Mesenchymal stem cell (in vitro differentiated cells and primary cell): ENCODE results near the gene SPRED2.

ENCODE experiments used
- DNase-seq: peaks from one replicate; pipeline ENCODE4 v3.0.0-alpha.2; 2013
- H2AFZ ChIP-seq: one replicate; pipeline ENCODE4 v1.6.1; 2013; ENCODE audit warnings: low read depth, mild to moderate bottlenecking, control low read depth, inconsistent platforms, low read length, moderate library complexity
- H2AK5ac ChIP-seq: 2 replicates; pipeline ENCODE4 v1.6.1; 2013; ENCODE audit warnings: low read length, moderate library complexity, mild to moderate bottlenecking, inconsistent platforms; ENCODE audit not compliant: severe bottlenecking
- H2BK120ac ChIP-seq: one replicate; pipeline ENCODE4 v1.6.1; 2013; ENCODE audit warnings: low read depth, mild to moderate bottlenecking, inconsistent platforms, low read length, moderate library complexity
- H2BK12ac ChIP-seq, 2 experiments: one replicate each; pipeline ENCODE4 v1.6.1; 2013; ENCODE audit warnings: inconsistent platforms in 2 of 2, low read length in 2 of 2, mild to moderate bottlenecking in 2 of 2, moderate library complexity in 2 of 2, control low read depth in 1 of 2
- H2BK15ac ChIP-seq: one replicate; pipeline ENCODE4 v1.6.1; 2013; ENCODE audit warnings: mild to moderate bottlenecking, low read depth, inconsistent platforms; ENCODE audit not compliant: poor library complexity, severe bottlenecking
- H2BK5ac ChIP-seq: 2 replicates; pipeline ENCODE4 v1.6.1; 2013; ENCODE audit warnings: low read depth, mild to moderate bottlenecking, low read length, control low read depth, inconsistent platforms; ENCODE audit not compliant: poor library complexity, severe bottlenecking
- H3K14ac ChIP-seq, 2 experiments: one replicate each; pipeline ENCODE4 v1.6.1; 2013; ENCODE audit warnings: inconsistent platforms in 2 of 2, low read length in 2 of 2, control low read depth in 1 of 2, mild to moderate bottlenecking in 1 of 2, moderate library complexity in 1 of 2
- H3K18ac ChIP-seq, 2 experiments: one replicate each; pipeline ENCODE4 v1.6.1; 2013; ENCODE audit warnings: inconsistent platforms in 2 of 2, low read length in 2 of 2, control low read depth in 1 of 2, low read depth in 1 of 2, mild to moderate bottlenecking in 1 of 2
- H3K23ac ChIP-seq, 2 experiments: one replicate each; pipeline ENCODE4 v1.6.1; 2013; ENCODE audit warnings: inconsistent platforms in 2 of 2, low read length in 2 of 2, mild to moderate bottlenecking in 2 of 2, moderate library complexity in 2 of 2, control low read depth in 1 of 2
- H3K27ac ChIP-seq: 2 replicates; pipeline ENCODE4 v1.5.1; 2013; ENCODE audit warnings: mild to moderate bottlenecking, moderate library complexity, low read length, control low read depth, inconsistent platforms; ENCODE audit not compliant: poor library complexity, severe bottlenecking
- H3K27me3 ChIP-seq, 2 experiments: 2 replicates each; pipeline versions ENCODE4 v1.6.1 to v1.7.0; 2013; ENCODE audit warnings: low read length in 2 of 2, mild to moderate bottlenecking in 2 of 2, moderate library complexity in 2 of 2, control low read depth in 1 of 2, inconsistent platforms in 1 of 2; ENCODE audit not compliant: control insufficient read depth in 1 of 2, insufficient read depth in 1 of 2
- H3K36me3 ChIP-seq, 2 experiments: 2 replicates each; pipeline versions ENCODE4 v1.6.1 to v1.7.0; 2013; ENCODE audit warnings: low read length in 2 of 2, control low read depth in 1 of 2, inconsistent platforms in 1 of 2, low read depth in 1 of 2, mild to moderate bottlenecking in 1 of 2; ENCODE audit not compliant: insufficient read depth in 2 of 2, control insufficient read depth in 1 of 2
- H3K4ac ChIP-seq, 2 experiments: one replicate each; pipeline ENCODE4 v1.6.1; 2013; ENCODE audit warnings: inconsistent platforms in 2 of 2, low read length in 2 of 2, mild to moderate bottlenecking in 2 of 2, moderate library complexity in 2 of 2, control low read depth in 1 of 2, low read depth in 1 of 2
- H3K4me1 ChIP-seq: 2 replicates; pipeline ENCODE4 v1.6.1; 2013; ENCODE audit warnings: low read depth, low read length, control low read depth; ENCODE audit not compliant: control insufficient read depth, insufficient read depth
- H3K4me2 ChIP-seq: 2 replicates; pipeline ENCODE4 v1.6.1; 2013; ENCODE audit warnings: low read length, mild to moderate bottlenecking, inconsistent platforms; ENCODE audit not compliant: poor library complexity, severe bottlenecking
- H3K4me3 ChIP-seq, 2 experiments: 2 replicates each; pipeline versions ENCODE4 v1.5.1 to v1.7.0; 2013; ENCODE audit warnings: low read length in 2 of 2, mild to moderate bottlenecking in 2 of 2, control low read depth in 1 of 2, low read depth in 1 of 2; ENCODE audit not compliant: insufficient read depth in 1 of 2
- H3K79me1 ChIP-seq: replicated peaks from 2 replicates; pipeline ENCODE4 v1.6.1; 2013; ENCODE audit warnings: mild to moderate bottlenecking, control low read depth, low read length, inconsistent platforms; ENCODE audit not compliant: poor library complexity, severe bottlenecking
- H3K9ac ChIP-seq: 2 replicates; pipeline ENCODE4 v1.7.0; 2013; ENCODE audit warnings: mild to moderate bottlenecking, low read length, moderate library complexity
- H3K9me3 ChIP-seq: 2 replicates; pipeline ENCODE4 v1.7.0; 2013; ENCODE audit warnings: mild to moderate bottlenecking, low read length; ENCODE audit not compliant: control insufficient read depth
- H4K8ac ChIP-seq: one replicate; pipeline ENCODE4 v1.6.1; 2013; ENCODE audit warnings: inconsistent platforms, mild to moderate bottlenecking, low read length, moderate library complexity
- H4K91ac ChIP-seq: one replicate; pipeline ENCODE4 v1.6.1; 2013; ENCODE audit warnings: mild to moderate bottlenecking, low read length, inconsistent platforms
- WGBS: methylation state at CpG from one replicate; pipeline ENCODE4 v1.1.7; 2013; ENCODE audit warnings: mixed read lengths; 5-methylcytosine and 5-hydroxymethylcytosine counted together

SPRED2 gene

DNA sequence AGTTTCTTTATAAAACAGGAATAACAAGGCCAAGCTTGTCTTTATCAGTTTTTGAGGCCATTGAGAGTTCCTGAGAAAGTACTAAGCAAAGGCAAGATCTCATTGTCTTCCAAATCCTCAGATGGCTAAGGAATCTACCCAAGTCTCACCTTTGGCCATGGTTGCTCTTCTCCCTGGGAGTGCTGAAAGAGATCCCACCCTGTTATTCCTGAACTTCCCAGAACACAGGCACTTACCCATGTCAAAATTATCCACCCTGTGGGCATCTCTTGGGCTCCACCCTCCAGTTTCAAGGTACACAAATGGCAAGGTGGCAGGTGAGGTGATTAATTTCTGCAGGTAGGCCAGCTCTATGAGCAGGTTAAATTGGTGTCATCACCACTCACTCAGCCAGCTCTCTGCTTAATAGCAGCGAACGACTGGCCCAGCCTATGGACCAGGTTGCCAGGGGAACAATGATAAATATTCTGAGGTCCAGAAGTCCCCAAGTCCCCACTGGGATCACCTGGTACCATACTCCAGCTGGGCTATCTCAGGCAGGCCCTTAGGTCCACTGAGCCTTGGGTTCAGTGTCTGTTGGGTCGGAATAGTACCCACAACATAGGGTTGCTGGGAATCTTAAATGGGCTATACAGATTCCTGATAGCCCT lies 2.3 kb upstream of the SPRED2 start:
- Histone ChIP-seq H3K4me3 (peak overlapping the region; percentile 11 to 80), H3K14ac (peak overlapping the region in 1 of 2 experiments; percentile 10)

DNA sequence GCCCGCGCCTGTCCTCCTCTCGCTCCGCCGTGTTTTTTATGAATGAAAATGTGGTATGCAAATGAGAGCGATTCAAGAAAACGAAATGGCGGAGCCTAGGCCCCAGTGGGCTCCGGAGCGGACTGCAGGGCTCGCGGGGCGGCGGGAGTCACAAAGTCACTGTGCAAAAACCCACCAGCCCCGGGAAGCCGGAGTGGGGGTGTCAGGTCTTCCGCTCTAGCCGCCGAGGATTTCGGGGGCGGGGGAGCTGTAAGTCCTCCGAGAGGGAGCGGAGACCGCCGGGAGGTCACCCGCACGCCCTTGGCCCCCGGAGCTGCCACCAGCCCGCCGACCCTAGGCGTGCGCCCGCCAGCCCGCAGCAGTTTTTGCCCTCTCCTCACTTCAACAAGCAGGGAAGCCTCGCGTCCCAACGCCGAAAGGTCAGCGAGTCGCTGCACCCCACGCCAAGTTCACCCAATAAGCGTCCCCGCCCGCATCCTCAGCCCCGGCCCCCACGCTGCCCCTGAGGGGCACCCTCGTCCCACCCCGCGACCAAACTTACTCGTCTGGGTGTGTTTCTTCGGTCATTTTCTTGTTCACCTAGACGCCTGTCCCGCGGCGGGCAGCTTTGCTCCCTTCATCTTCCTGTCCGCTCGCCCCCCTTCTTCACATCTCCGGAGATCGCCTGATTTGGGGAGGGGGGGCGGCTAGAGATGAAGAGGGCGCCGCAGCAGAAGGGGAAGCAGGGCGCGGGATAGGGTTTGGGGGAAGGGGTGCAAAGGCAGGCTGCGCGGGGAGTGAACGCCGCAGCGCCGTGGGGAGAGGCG lies 775 bp downstream of the SPRED2 start:
- Histone ChIP-seq H3K9ac (peak overlapping the region; percentile 92), H3K14ac (peak overlapping the region; percentile 82 to 97), H3K79me1 (peaks cover 6% of the 10 kb centered on the region), H2BK120ac (peak overlapping the region; percentile 99), H4K91ac (peak overlapping the region; percentile 94), H2AFZ (no peak overlapping the region), H3K36me3 (no peaks in the 10 kb centered on the region), H3K4ac (peak overlapping the region; percentile 79 to 95), H3K18ac (peak overlapping the region; percentile 93 to 99), H2BK15ac (peak overlapping the region; percentile 92), H3K27ac (peak overlapping the region; percentile 64), H3K4me3 (peak overlapping the region; percentile 89 to 96), H3K4me1 (peaks cover 6% of the 10 kb centered on the region), H3K4me2 (peak overlapping the region; percentile 91), H3K9me3 (no peaks in the 10 kb centered on the region), H3K27me3 (no peaks in the 10 kb centered on the region), H4K8ac (peak overlapping the region; percentile 74), H2BK12ac (peak overlapping the region; percentile 59 to 95), H2AK5ac (no peak overlapping the region), H3K23ac (peak overlapping the region; percentile 66 to 81), H2BK5ac (peak overlapping the region; percentile 35)
- under 1% methylated on average over 59 of the region's 71 CpGs for WGBS
- DNase-seq = peak; percentile 61

More for the DNA sequence above, 2.3 kb upstream of the SPRED2 start:
- peak overlapping the region; percentile 28 for H4K8ac ChIP-seq
- peak overlapping the region; percentile 94 for H3K9ac ChIP-seq
- H3K27me3 ChIP-seq = no peaks in the 10 kb centered on the region
- peak overlapping the region; percentile 28 to 61 for H3K18ac ChIP-seq
- H3K79me1 ChIP-seq = peaks cover 8% of the 10 kb centered on the region
- peak overlapping the region; percentile 59 for H4K91ac ChIP-seq
- H3K4me2 ChIP-seq = no peak overlapping the region
- H2BK120ac ChIP-seq = peak overlapping the region; percentile 42
- peak overlapping the region; percentile 77 for H2AK5ac ChIP-seq
- no peak overlapping the region for H2BK5ac ChIP-seq
- peaks cover 10% of the 10 kb centered on the region for H3K4me1 ChIP-seq
- peak overlapping the region; percentile 24 to 56 for H3K4ac ChIP-seq
- H2AFZ ChIP-seq = no peak overlapping the region
- no peak overlapping the region for H2BK15ac ChIP-seq
- H2BK12ac ChIP-seq = peak overlapping the region; percentile 38 to 95
- no peak for DNase-seq
- no peaks in the 10 kb centered on the region for H3K36me3 ChIP-seq
- no peak overlapping the region for H3K27ac ChIP-seq
- 67% methylated on average over 3 of the region's 3 CpGs for WGBS
- no peak overlapping the region for H3K23ac ChIP-seq
- no peaks in the 10 kb centered on the region for H3K9me3 ChIP-seq

DNA sequence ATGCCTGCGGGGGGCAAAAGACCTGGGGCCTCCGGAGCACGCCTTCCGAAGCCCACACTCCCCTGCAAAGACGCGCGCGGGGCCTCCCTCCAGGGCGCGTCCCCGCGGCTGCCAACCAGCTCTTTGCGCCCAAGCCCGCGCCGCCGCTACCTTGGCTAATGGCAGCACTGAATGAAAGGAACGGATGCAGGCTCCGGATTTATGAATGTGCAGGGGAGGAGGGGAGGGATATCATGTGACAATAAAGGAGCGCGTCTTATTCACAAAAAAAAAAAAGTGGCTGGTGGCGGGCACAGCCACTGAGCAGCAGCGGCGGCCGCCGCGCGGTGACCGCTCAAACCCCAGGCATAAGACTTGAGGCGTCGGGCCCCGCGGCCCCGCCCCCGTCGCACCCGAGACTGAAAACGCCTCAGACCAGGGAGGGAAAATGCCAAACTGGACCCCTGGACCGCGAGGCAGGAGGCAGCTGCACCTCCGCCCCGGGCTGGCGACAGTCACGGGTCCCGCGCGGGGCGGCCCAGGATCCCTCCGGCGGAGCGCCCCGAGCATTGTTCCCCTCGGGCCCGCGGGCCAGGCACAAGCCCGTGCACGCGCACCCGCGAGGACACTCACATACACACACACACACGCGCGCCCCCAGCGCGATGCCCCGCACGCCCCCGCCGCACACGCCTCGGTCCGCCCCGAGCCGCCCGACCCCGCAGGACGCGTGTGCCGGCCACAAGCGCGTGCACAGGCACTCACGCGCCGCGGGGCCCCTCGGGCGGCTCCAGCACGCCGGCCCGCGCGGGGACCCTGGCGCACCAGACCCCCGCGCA lies 1.6 kb downstream of the SPRED2 start:
- H3K27ac ChIP-seq = peak overlapping the region; percentile 3
- H2BK5ac ChIP-seq = no peak overlapping the region
- peaks cover 6% of the 10 kb centered on the region for H3K4me1 ChIP-seq
- H4K91ac ChIP-seq = peak overlapping the region; percentile 94
- no peak overlapping the region for H2AFZ ChIP-seq
- under 1% methylated on average over 77 of the region's 95 CpGs for WGBS
- no peaks in the 10 kb centered on the region for H3K27me3 ChIP-seq
- H2BK120ac ChIP-seq = peak overlapping the region; percentile 99
- peak overlapping the region; percentile 72 for H4K8ac ChIP-seq
- H2BK12ac ChIP-seq = peak overlapping the region; percentile 66 to 79
- no peak overlapping the region for H2AK5ac ChIP-seq
- peak overlapping the region; percentile 76 to 95 for H3K4ac ChIP-seq
- H3K14ac ChIP-seq = peak overlapping the region; percentile 87 to 94
- peak; percentile 71 for DNase-seq
- peak overlapping the region; percentile 54 for H2BK15ac ChIP-seq
- peak overlapping the region; percentile 89 to 96 for H3K4me3 ChIP-seq
- H3K4me2 ChIP-seq = peak overlapping the region; percentile 91
- H3K36me3 ChIP-seq = no peaks in the 10 kb centered on the region
- peak overlapping the region; percentile 66 to 81 for H3K23ac ChIP-seq
- H3K9ac ChIP-seq = peak overlapping the region; percentile 92
- H3K18ac ChIP-seq = peak overlapping the region; percentile 93 to 99
- no peaks in the 10 kb centered on the region for H3K9me3 ChIP-seq
- H3K79me1 ChIP-seq = peaks cover 6% of the 10 kb centered on the region
